ENCODE results near the gene ACER3.

- TF ChIP-seq TOX (CRISPR knock-in tag; IDR thresholded peaks at IDR 0.05; ENCODE audit: borderline replicate concordance) = no peak
- TF ChIP-seq, protein P1, sequence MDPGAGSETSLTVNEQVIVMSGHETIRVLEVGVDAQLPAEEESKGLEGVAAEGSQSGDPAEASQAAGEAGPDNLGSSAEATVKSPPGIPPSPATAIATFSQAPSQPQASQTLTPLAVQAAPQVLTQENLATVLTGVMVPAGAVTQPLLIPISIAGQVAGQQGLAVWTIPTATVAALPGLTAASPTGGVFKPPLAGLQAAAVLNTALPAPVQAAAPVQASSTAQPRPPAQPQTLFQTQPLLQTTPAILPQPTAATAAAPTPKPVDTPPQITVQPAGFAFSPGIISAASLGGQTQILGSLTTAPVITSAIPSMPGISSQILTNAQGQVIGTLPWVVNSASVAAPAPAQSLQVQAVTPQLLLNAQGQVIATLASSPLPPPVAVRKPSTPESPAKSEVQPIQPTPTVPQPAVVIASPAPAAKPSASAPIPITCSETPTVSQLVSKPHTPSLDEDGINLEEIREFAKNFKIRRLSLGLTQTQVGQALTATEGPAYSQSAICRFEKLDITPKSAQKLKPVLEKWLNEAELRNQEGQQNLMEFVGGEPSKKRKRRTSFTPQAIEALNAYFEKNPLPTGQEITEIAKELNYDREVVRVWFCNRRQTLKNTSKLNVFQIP (CRISPR knock-in tag; IDR thresholded peaks at IDR 0.05; ENCODE audit: borderline replicate concordance, low read depth) = no peak
- TF ChIP-seq PATZ1 (CRISPR knock-in tag; IDR thresholded peaks at IDR 0.05; ENCODE audit: borderline replicate concordance) = no peak
- no peak for TF ChIP-seq ZNF565 (CRISPR knock-in tag; conservative IDR thresholded peaks at IDR 0.05; ENCODE audit: low read depth)
- TF ChIP-seq SNAI2 (CRISPR knock-in tag; IDR thresholded peaks at IDR 0.05) = no peak
- TF ChIP-seq CSRNP3 (CRISPR knock-in tag; IDR thresholded peaks at IDR 0.05) = no peak
- no peak for TF ChIP-seq RARB (CRISPR knock-in tag; IDR thresholded peaks at IDR 0.05)
- no peak for TF ChIP-seq CREB5 (CRISPR knock-in tag; IDR thresholded peaks at IDR 0.05; ENCODE audit: low read depth)
- no peak for TF ChIP-seq BACH2 (CRISPR knock-in tag; IDR thresholded peaks at IDR 0.05; ENCODE audit: borderline replicate concordance)
- TF ChIP-seq ARNTL (CRISPR knock-in tag; IDR thresholded peaks at IDR 0.05; ENCODE audit: borderline replicate concordance, low read depth) = no peak
- TF ChIP-seq ISL1 (CRISPR knock-in tag; IDR thresholded peaks at IDR 0.05) = no peak
- no peak for TF ChIP-seq ZC3H10 (CRISPR knock-in tag; IDR thresholded peaks at IDR 0.05)
Observed at GRCh38 chr11:76811259-76811658, 49.5 kb upstream of the ACER3 start.

Measured in SK-N-SH treated with all-trans-retinoic acid at 6 μM for 48 hours (cell line).